Ramos (cell line): Measurements from ENCODE around the gene ITPKB.

ENCODE experiments used
- in situ Hi-C: fragments of 300-500 bp; cut with MboI; formaldehyde crosslinking; loops from one replicate; pipeline ENCODE4 v1.14.3; 2022; ENCODE audit warnings: low sequenced_read_pairs; ENCODE audit not compliant: unreplicated experiment

The ITPKB gene

DNA sequence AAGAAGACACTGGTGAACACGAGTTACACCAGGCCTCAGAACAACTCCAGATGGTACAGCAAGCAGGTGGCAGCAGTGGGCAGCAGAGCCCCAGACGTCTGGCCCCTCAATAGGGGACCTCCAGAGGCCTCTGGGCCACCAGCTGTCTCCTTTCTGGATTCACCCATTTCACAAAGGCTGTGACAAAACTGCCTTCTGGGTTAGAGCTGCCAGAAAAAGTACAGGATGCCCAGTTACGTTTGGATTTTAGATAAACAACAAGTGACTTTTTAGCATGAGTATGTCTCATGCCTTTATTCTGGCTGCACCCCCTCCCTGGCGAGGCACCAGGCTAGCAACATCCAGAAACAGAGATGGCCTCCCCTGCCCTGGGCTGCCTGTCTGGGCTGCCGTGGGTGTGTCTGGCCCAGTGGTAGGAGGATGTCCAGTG lies 30.1 kb downstream of the ITPKB start:
- in situ Hi-C loops, result no loop called here

DNA sequence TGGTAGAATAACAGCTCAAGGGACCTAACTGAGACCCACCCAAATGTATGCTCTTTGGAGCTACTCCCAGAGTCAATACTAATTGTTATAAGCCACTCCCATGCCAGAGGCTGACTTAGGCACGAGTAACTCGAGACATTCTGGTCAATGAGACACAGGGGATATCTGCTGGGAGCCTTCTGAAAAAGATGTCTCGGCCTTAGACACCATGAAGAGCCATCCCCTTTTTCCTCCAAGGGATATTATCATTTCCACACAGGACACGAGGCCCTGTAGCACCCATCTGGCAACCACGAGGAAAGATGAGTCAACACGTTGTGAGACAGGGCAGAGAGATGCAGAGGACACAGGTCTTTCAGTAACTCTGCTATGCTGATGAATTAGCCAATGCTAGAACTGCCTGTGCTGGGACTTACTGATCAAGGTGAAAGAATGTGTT lies 30.7 kb downstream of the ITPKB start:
- in situ Hi-C loops, result no loop called here

- in situ Hi-C loops, result no loop called here
Measured at GRCh38 chr1:226706684-226707083, 32.4 kb downstream of the ITPKB start.

DNA sequence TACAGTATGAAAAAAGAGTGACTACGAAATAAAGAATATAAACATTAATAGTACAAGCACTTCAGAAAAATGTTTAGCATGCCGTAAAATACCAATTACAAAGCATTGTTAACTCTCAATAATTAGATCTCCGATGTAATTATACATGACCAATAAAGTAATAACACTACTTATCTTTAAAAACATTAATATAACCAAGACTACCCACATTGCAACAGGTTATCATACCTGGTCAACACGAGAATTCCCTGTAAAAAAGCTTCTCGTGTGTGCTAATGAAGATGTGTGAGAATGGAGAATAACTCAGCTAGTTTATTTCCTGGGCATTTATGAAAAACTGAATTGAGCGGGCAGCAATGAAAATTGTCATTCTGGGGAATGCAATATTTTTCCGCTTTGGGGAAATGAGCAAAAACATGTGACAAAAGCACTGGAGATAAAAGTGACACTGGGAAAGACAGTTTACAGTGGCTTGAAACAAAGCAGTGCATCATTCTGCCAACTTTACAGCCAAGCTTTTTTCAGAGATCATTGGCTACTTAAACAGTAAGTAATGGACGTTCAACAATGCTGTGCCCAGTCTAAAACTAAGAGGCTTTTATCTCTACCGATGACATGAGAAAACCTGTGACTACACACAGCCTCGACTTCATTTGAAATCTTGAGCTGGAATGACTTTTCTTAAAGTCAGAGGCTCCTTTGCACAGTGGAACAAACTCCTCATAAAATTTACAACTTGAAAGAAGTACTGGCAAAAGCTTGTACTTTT lies 34.7 kb downstream of the ITPKB start:
- in situ Hi-C loops, result no loop called here

DNA sequence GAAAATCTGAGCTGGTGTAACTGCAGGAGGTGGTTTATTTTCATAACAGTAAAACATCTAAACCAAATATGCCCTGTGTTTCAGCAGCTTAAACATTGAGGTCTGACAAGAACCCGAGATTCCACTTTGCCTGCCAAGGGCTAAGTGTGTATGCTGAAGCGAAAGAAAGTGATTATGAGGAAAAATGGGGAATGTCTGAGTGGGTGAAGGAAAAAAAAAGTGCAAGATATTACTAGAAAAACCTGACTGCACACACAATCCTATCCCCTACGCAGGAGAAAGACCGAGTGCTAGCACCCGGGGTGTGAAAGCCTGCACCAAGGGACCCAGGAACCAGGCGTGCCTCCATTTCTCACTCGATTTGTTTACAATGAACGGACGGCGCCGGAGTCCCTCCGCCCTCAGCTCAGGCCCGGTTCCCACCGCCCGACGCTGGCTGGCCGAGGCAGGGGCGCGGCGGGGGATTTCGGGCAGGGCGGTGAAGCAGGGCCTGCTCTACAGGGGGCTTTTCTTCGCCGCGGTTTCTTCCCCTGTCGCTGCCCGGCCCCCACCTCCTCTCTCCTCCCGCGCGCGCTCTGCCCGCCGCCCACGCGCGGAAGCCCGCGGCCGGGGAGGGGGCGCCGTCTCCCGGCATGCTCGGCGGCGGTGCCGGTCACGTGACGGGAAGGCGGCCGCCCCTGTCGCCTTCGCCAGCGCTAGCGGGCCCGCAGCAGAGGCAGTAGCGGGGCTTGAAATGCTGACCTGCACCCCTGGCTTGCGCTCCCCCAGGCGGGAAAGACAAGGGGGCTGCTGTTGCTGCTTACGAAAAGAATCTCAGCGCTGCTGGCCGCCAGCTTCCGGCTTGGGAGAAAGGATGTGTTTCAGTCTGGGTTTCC lies 35.9 kb downstream of the ITPKB start:
- in situ Hi-C loops, result no loop called here

GRCh38 chr1:226702318-226702956 lies 36.6 kb downstream of the ITPKB start:
- in situ Hi-C loops, result no loop called here

DNA sequence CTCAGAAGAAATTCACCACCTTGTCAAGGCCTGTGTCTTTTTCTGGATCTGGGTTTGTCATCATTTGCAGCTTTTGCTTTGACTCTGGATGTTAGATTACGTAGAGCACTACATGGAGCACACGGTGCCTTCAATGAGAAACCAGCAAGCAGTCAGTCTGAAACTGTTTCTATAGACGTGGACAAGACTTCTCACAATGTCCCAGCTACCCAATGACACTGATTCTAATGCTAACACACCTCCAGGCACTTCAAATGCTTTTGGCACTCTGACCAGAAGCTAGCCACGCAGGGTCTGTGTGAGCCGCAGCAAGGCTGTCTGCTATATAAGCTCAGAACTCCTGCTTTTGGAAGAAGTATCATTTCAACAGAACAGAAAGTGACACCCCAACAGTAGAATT lies 38.2 kb downstream of the ITPKB start:
- in situ Hi-C loops, result no loop called here

DNA sequence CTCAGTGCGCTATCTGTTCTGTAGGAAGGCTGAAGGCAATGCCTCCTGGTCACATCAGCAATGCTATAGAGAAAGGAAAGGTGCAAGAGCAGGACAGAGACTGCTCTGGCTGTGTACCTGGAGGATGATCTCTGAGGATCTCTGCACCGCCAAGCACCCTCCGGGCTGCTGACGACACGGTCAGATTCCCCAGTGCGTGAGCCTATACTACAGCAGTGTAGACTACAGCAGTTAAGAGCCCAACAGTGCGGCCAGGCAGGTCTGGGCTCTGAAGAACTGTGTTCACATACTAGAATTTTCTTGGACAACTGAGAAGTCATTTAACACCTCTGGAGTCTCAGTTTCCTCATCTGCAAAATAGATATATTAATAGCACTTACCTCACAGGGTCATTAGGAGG lies 39.9 kb downstream of the ITPKB start:
- in situ Hi-C loops, result no loop called here

DNA sequence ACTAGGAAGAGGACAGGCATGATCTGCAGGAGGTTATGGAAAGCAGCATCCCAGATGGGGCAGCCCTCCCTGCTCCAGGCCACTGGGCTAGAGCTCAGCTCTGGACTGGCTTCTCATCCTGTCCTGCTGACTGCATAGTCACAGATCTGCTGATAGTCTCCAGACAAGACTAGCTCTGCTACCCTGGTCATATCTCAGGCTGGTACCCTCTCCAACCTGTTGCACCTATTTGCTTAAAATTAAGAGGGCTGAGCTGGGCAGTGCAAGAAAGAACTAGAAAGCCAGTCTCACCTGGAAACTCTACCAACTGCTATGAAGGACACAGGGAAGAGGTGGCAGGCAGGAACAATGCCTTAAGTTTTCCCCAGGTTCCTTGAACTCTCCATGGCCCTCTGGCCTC lies 40.4 kb downstream of the ITPKB start:
- in situ Hi-C loops, result no loop called here

DNA sequence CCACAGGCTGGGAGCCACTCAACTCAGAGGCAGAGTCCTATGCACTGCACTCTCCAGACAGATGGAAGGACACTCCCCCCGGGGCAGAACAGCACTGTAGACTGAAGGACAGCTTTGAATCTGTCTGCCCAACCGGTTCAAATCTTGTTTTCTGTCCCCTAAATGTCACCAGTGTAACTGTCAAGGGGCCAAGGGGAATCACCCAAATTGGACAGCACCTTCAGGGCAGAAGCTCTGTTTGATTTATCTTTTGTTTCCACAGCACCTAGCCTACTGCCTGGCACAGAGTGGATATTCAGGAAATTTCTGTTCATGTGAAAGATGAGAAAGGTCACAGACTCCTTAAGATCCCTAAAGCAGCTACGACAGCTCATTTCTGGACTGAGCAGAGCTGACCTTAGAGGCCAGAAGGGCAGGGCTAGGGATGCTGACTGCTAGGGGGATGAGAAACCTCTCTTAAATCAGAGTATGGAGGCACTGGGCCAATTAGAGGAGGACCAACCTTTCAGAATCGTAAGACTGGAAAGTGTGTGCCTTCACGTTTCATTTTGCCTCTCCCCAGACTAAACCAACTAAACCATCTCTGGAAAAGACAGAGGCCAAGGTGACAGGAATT lies 41.0 kb downstream of the ITPKB start:
- in situ Hi-C loops, result no loop called here

DNA sequence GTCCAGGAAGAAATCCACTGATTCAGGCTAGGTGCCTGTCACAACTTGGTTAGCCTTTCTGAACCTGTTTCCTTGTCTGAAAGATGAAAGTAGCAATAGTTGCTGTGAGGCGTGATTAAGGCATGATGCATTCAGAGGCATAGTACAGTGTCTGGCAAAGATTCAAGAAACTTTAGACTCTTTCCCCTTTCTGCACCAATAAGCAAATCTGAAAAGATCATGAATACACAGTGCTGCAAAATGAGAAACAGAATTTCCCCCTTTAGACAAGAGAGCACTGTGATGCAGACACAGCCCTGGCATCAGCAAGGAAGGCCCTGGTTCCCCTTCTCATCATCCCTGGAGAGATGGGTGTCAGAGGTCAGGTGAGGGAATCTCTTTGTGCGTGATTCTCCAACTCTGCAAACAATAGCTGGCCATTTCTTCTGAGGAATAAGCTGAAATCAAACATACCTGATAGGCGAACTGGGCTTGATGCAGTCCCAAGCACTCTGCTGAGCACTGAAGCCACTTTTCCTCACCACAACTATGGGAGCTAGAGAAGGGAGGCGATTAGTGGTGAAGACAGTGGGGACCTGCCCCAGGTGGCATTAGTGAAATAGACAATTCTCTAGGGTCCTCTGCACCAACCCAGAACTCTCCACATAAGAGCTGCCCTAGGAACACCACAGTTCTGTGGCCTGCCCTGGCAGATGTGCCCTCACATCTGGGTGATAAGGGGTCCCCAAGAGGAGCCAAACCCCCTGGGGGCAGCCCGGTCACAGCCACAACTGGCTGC lies 41.7 kb downstream of the ITPKB start:
- in situ Hi-C loops, result no loop called here

GRCh38 chr1:226696547-226696946 lies 42.5 kb downstream of the ITPKB start:
- in situ Hi-C loops, result no loop called here

DNA sequence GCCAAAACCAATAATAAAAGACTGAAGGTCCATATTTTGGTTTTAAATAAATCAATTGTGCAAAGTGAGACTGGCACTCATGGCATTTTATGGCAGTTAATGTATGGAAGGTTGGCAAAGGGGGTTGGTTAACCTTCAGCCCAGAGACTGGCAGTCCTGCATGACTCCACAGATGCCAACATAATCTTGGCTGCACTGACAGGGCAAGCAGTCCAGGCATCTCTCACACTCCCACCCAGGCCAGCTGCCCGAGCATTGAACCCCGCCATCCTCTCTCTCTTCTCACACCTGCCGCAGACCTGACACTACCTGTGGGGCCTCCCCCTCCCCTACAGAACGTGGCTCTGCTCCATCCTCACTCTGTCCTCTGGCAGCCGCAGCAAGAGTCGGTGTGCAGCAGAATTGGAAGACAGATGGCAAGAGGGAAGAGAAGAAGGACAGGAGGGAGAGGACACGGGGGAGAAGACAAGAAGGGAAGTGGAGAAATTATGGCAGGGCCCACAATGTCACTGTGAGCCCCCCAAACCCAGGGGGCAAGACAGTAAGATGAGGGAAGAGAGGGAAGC lies 43.7 kb downstream of the ITPKB start:
- in situ Hi-C loops, result no loop called here

GRCh38 chr1:226692823-226693222 lies 46.3 kb downstream of the ITPKB start:
- in situ Hi-C loops, result no loop called here

DNA sequence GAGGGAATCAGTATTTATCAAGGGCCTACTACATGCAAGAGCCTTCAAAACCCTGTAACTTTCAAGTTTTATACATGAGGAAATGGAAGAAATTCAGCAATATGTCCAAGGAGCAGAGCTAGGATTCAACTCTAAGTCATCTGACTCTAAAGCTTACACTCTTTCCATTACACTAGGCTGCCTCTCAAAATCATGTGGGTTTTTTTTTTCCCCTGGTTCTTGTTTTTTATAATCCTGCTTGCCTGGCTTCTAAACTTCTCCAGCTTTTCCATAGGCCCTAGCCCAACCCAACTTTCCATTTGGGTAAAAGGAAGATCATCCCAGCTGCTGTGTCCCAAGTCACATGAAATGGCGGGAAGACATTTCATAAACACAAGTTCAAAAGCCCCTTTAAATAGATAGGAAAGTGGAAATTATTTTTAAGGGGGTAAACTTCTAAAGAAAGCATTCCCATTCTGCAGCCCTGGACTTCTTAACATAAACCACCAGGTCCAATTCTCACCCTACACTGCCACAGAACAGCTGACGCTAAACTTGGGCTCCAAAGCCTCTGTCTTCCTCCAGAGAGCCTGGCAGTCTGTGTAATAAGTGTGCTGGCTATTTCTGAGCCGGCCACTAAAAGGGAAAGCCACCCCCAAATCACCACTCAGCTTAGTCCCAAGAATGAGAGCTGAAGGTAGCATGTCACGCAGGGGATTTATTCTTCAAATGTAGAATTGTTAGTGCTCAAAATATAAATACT lies 46.9 kb downstream of the ITPKB start:
- in situ Hi-C loops, result no loop called here

- in situ Hi-C loops, result no loop called here
Measured at GRCh38 chr1:226691247-226691646, 47.8 kb downstream of the ITPKB start.

- in situ Hi-C loops, result no loop called here
Measured at GRCh38 chr1:226690460-226690982, 48.6 kb downstream of the ITPKB start.

DNA sequence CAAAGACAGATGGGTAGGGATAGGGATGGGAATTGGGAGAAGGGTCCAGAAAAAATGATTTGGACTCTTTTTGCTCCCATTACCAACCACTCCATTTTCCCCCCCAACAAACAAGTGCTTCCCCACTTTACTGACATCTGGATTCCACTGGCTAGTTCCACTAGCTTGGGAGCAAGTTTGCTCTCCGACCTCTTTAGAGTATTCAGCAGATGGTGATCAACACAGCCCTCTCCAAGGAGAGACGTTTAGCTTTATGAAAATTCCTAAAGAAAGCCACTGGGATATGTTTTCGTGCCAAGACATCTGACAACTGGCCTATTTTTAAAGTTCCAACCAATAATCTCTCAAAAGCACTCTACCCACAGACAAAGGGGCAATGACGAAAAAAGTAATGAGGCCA lies 50.3 kb downstream of the ITPKB start:
- in situ Hi-C loops, result no loop called here
